GM12875 (cell line): Measurements from ENCODE around the gene ULK3.

ENCODE experiments used
- H3K4me3 ChIP-seq: one replicate; pipeline ENCODE4 v1.5.1; 2011; ENCODE audit warnings: low read depth, low read length, control low read depth
- TF ChIP-seq, protein P1 (sequence below): IDR thresholded peaks from 2 replicates; pipeline ENCODE4 v1.5.1; 2011; ENCODE audit warnings: low read depth, mild to moderate bottlenecking, control low read depth, inconsistent platforms, low read length, moderate library complexity, borderline replicate concordance; ENCODE audit not compliant: insufficient read depth

The ULK3 gene

DNA sequence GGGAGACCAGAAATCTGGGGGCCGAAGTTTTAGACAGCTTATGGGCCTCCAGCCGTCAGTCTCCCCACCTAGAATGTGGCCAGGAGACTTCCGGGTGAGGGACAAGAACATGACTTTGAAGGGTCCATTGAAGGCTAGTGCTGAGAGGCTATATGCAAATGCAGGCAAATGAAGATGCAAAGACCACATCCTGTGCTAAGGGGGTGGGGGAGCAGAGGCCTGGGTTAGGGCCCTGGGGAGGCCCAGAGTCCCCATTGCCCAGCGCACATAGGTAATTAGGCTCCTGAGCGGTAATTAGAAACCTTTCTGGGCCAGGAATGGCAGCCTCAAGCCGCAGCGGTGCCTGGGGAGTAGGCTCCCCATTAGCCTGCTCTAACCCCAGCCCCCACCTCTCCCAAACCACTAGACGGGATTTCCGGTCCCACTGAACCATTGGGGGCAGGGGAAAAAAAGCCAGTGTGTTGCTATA, 54.2 kb downstream of the ULK3 start:
- peak overlapping the region; percentile 98 for H3K4me3 ChIP-seq
- TF ChIP-seq, protein P1, sequence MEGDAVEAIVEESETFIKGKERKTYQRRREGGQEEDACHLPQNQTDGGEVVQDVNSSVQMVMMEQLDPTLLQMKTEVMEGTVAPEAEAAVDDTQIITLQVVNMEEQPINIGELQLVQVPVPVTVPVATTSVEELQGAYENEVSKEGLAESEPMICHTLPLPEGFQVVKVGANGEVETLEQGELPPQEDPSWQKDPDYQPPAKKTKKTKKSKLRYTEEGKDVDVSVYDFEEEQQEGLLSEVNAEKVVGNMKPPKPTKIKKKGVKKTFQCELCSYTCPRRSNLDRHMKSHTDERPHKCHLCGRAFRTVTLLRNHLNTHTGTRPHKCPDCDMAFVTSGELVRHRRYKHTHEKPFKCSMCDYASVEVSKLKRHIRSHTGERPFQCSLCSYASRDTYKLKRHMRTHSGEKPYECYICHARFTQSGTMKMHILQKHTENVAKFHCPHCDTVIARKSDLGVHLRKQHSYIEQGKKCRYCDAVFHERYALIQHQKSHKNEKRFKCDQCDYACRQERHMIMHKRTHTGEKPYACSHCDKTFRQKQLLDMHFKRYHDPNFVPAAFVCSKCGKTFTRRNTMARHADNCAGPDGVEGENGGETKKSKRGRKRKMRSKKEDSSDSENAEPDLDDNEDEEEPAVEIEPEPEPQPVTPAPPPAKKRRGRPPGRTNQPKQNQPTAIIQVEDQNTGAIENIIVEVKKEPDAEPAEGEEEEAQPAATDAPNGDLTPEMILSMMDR = no peak

DNA sequence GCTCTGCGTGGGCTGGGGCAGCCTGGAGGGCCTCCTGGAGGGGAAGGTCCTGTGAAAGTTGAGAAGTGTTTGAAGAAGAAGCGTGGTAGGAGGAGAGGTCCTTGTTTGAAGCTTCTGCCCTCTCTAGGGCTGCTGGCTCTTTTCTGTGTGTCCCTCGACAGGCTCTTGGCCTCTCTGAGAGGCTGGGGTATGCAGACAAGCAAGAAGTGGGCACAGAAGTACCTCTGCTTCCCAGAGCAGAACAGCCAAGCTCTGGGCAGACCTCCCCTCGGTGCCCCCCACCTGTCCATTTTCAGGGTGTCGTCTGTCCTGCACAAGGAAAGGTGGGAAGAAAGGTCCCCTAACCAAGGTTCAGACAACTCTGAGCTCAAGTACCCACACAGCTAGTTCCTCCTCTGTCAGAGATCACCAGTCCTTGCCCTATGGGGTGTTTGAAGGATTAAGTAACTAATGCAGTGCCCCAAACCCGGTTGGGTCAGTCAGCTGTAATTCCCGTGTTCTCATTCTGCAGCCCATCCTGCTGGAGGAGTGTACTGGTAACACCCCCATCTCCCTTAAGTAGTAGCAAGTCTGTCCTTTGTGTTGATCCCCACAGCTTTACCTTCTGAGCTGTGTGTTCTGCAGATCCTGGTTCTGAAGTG, 54.8 kb downstream of the ULK3 start:
- TF ChIP-seq, protein P1 = no peak
- H3K4me3 ChIP-seq = peak overlapping the region; percentile 98

- TF ChIP-seq, protein P1 = peak; percentile 89
- H3K4me3 ChIP-seq = peak overlapping the region; percentile 98
These were observed 55.5 kb downstream of the ULK3 start for GRCh38 chr15:74787251-74788041.

DNA sequence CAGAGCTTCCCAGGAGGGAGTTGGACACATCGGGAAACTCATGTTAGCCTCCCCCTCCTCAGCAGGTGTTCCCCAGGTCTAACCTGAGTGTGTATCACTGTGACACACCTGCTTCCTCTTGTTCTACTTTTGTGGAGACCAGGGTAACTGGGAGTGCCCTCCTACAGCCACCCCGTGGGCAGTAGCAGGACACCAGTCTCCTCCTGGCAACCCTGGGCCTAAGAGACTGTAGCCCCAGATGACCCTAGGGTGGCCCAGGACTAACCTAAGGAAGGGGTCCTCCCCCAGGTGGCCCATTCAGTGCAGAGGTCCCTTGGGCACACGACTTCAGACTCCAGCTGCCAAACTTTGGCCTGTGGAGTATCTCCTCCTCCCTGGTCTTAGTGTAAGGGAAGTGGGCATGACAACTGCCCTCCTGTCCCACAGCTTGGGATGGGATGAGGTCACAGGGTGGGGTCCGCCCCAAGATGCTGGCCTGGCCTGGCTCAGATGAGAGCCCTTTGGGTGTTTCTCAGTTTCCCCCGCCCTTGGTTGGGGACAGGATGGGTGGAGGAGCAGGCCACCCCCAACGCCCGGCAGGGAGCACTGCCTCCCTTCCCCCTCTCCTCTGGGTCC, 56.3 kb downstream of the ULK3 start:
- peak overlapping the region; percentile 98 for H3K4me3 ChIP-seq
- TF ChIP-seq, protein P1 = no peak
